NCI-H748 treated with DMSO at 0.1 percent for 48 hours (cell line): ENCODE measurements around the gene UBIAD1.

Experiments
- DNase-seq: peaks from one replicate; lab custom pipeline; 2025; lab: John Stamatoyannopoulos, UW

UBIAD1 gene

GRCh38 chr1:11311816-11312755, 39.1 kb downstream of the UBIAD1 start:
- DNase-seq = no peak

GRCh38 chr1:11314959-11315358, 42.0 kb downstream of the UBIAD1 start:
- DNase-seq = no peak

- DNase-seq = no peak
Observed at GRCh38 chr1:11316701-11317100, 43.7 kb downstream of the UBIAD1 start.

GRCh38 chr1:11318982-11319381, 46.0 kb downstream of the UBIAD1 start:
- no peak for DNase-seq

- no peak for DNase-seq
Observed at GRCh38 chr1:11320153-11320936, 47.3 kb downstream of the UBIAD1 start.

- DNase-seq = no peak
Observed at GRCh38 chr1:11321656-11322491, 48.9 kb downstream of the UBIAD1 start.

GRCh38 chr1:11324567-11325165, 51.7 kb downstream of the UBIAD1 start:
- DNase-seq = no peak

- DNase-seq = no peak
Observed at GRCh38 chr1:11326070-11326469, 53.1 kb downstream of the UBIAD1 start.

GRCh38 chr1:11328444-11328843, 55.4 kb downstream of the UBIAD1 start:
- no peak for DNase-seq

GRCh38 chr1:11330411-11330810, 57.4 kb downstream of the UBIAD1 start:
- DNase-seq = no peak

GRCh38 chr1:11331036-11331944, 58.3 kb downstream of the UBIAD1 start:
- no peak for DNase-seq

GRCh38 chr1:11331945-11332546, 59.0 kb downstream of the UBIAD1 start:
- no peak for DNase-seq

GRCh38 chr1:11333631-11334030, 60.6 kb downstream of the UBIAD1 start:
- no peak for DNase-seq

- no peak for DNase-seq
Observed at GRCh38 chr1:11334261-11334804, 61.3 kb downstream of the UBIAD1 start.

- no peak for DNase-seq
Observed at GRCh38 chr1:11334821-11335220, 61.8 kb downstream of the UBIAD1 start.

GRCh38 chr1:11335417-11336056, 62.5 kb downstream of the UBIAD1 start:
- DNase-seq = no peak

- DNase-seq = peak; percentile 34
Observed at GRCh38 chr1:11337580-11338073, 64.6 kb downstream of the UBIAD1 start.
